ENCODE results near the gene IL1A.

Gene IL1A

GRCh38 chr2:112819081-112819480 lies 34.8 kb upstream of the IL1A start:
- no peak for TF ChIP-seq FOXA1 (IDR thresholded peaks at IDR 0.05)
- no peak for TF ChIP-seq TARDBP (IDR thresholded peaks at IDR 0.05)
- no peak for TF ChIP-seq NFRKB (IDR thresholded peaks at IDR 0.05)
- no peak for TF ChIP-seq L3MBTL2 (conservative IDR thresholded peaks at IDR 0.05)
- no peak for TF ChIP-seq ARNT (IDR thresholded peaks at IDR 0.05)
- TF ChIP-seq FOXK2 (IDR thresholded peaks at IDR 0.05), result no peak
- DNase-seq (ENCODE audit: extremely low spot score), result no peak
- POLR2A ChIA-PET, result no interaction called here
- CTCF ChIA-PET, result interaction anchor here (0.8 kb wide), 2 partner anchors 17 to 123 kb away, joined by 3 read pairs; no protein-coding TSS in a partner anchor

GRCh38 chr2:112818094-112818902 lies 34.0 kb upstream of the IL1A start:
- TF ChIP-seq SP1 (IDR thresholded peaks at IDR 0.05), result no peak
- no peak for TF ChIP-seq BHLHE40 (IDR thresholded peaks at IDR 0.05; ENCODE audit: borderline replicate concordance)
- TF ChIP-seq SUZ12 (IDR thresholded peaks at IDR 0.05), result no peak
- TF ChIP-seq, protein P1, sequence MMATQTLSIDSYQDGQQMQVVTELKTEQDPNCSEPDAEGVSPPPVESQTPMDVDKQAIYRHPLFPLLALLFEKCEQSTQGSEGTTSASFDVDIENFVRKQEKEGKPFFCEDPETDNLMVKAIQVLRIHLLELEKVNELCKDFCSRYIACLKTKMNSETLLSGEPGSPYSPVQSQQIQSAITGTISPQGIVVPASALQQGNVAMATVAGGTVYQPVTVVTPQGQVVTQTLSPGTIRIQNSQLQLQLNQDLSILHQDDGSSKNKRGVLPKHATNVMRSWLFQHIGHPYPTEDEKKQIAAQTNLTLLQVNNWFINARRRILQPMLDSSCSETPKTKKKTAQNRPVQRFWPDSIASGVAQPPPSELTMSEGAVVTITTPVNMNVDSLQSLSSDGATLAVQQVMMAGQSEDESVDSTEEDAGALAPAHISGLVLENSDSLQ (IDR thresholded peaks at IDR 0.05), result no peak
- no peak for DNase-seq (ENCODE audit: extremely low spot score)
- POLR2A ChIA-PET, result no interaction called here
- CTCF ChIA-PET, result no interaction called here

- ChIA-PET POLR2A (no interaction called here), CTCF (interaction anchor here (0.6 kb wide), 1 partner anchor 9 kb away, joined by 3 read pairs; no protein-coding TSS in a partner anchor)
- no peak for DNase-seq (ENCODE audit: extremely low spot score)
- TF ChIP-seq, protein P1 (IDR thresholded peaks at IDR 0.05), result no peak
- TF ChIP-seq ELF4 (IDR thresholded peaks at IDR 0.05), result no peak
- no peak for TF ChIP-seq FOXA1 (IDR thresholded peaks at IDR 0.05)
- no peak for TF ChIP-seq FOXM1 (IDR thresholded peaks at IDR 0.05; ENCODE audit: borderline replicate concordance)
- no peak for TF ChIP-seq L3MBTL2 (conservative IDR thresholded peaks at IDR 0.05)
- TF ChIP-seq SUZ12 (IDR thresholded peaks at IDR 0.05), result no peak
- no peak for TF ChIP-seq ZNF384 (IDR thresholded peaks at IDR 0.05)
- TF ChIP-seq ARNT (IDR thresholded peaks at IDR 0.05), result no peak
- no peak for TF ChIP-seq TARDBP (IDR thresholded peaks at IDR 0.05)
- no peak for TF ChIP-seq BHLHE40 (IDR thresholded peaks at IDR 0.05; ENCODE audit: borderline replicate concordance)
- no peak for TF ChIP-seq SP1 (IDR thresholded peaks at IDR 0.05)
Observed at GRCh38 chr2:112817082-112817689, 32.9 kb upstream of the IL1A start.

DNA sequence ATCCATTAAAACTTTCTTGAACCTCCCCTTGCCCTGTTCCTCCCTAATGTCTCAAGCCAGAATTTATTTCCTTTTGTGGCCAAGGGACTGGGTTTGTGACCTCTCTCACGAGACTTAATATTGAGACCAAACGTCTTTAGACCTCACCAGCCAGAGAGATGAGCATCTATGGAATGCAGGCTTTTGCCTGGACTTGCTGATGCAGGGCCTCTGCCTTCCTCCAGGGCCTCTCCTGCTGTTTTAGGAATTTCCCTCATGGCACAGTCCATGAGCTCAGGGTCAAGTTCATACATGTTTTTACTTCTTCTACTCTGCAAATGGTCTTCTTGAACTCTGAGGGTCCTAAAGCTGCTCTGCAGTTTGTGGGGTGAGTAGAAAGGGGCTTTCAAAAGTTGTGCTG lies 30.0 kb upstream of the IL1A start:
- CTCF ChIA-PET, result no interaction called here
- TF ChIP-seq SUZ12 (IDR thresholded peaks at IDR 0.05), result no peak
- TF ChIP-seq FOXA1 (IDR thresholded peaks at IDR 0.05), result no peak
- TF ChIP-seq CTBP1 (IDR thresholded peaks at IDR 0.05; ENCODE audit: borderline replicate concordance), result no peak
- no peak for TF ChIP-seq TARDBP (IDR thresholded peaks at IDR 0.05)
- no peak for DNase-seq (ENCODE audit: extremely low spot score)
- POLR2A ChIA-PET, result no interaction called here

DNA sequence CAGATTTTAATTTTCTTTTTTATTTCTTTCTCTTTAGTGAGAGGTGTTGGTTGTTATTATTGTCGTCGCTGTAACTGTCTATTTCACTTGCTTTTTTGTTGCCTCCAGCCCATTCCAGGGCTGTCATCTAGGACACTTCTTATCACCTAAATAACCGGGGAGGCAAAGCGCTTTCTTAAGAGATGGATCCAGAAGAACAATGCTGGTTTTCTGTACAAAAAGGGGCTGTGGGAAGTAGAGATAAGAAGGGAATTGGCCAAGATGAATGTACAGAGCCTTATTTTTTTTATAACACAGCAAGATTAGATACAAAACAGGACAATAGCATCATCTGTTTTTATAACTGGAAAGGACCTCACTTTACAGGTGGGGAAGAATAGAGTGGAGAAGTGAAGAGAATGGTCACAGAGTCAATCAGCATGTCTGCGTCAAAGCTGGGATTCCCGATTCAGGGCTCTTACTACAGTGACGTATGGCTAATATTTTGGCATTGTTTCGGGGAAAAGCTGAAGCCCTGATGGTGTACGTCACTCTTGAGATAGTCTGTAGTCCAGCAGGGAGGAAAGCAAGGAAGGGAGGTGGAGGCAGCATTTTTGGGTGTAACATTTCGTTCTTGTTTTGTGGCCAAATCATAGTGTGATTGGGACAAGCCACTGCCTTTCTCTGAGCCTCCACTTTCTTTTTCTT lies 29.1 kb upstream of the IL1A start:
- POLR2A ChIA-PET, result no interaction called here
- CTCF ChIA-PET, result no interaction called here
- DNase-seq (ENCODE audit: extremely low spot score), result no peak
- TF ChIP-seq ARNT (IDR thresholded peaks at IDR 0.05) (no peak), BHLHE40 (IDR thresholded peaks at IDR 0.05; ENCODE audit: borderline replicate concordance) (no peak)

DNA sequence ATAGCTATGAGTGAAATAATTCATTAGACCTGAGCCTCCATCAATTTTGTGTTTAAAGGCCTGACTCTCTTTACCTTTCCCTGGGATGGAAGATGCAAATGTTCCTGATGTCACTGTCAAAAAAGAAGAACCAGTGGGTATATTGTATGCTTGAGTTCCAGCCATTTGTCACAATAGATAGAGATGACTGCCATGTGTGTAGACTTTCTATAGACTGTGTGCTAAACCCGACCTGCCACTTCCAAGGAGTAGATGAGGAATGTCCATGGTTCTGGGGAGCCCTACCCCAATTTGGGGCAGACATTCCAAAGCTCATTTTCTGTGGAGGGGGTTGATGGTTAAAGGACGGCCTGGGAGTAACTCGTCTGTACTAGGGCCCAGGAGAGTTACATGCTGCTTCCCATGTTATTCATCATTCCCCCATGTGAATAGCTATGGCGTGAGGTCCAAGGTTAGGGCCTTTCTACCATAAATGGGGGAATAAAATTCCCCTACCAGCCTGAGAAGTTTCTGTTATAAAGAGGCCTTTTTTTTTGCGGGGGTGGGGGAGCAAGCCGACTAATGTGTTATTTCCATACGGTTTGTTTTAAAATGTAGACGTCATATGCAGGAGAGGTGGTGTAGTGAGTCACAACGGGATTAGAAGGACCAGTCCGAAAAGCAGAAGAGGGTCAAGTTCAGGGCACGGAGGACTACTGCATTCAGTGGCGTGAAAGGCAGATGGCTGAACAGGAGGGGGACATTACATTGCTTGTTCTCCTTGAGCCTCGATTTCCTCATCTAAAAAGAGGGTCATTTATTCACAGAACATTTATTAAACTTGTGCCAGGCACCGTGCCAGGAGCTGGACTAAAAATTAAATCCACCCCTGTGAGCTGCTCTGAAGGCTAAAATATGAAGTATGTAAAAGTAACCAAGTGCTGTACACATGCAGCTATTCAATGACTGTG lies 28.3 kb upstream of the IL1A start:
- TF ChIP-seq ZNF384 (IDR thresholded peaks at IDR 0.05) (no peak), FOXA1 (IDR thresholded peaks at IDR 0.05) (no peak), ARNT (IDR thresholded peaks at IDR 0.05) (no peak), FOXM1 (IDR thresholded peaks at IDR 0.05; ENCODE audit: borderline replicate concordance) (no peak), SUZ12 (IDR thresholded peaks at IDR 0.05) (no peak), HDGF (IDR thresholded peaks at IDR 0.05; ENCODE audit: borderline replicate concordance) (no peak), ELF4 (IDR thresholded peaks at IDR 0.05) (no peak), FOXK2 (IDR thresholded peaks at IDR 0.05) (no peak), LEF1 (IDR thresholded peaks at IDR 0.05; ENCODE audit: borderline replicate concordance) (no peak), NFRKB (IDR thresholded peaks at IDR 0.05) (no peak)
- TF ChIP-seq, protein P1 (IDR thresholded peaks at IDR 0.05), result no peak
- POLR2A ChIA-PET, result no interaction called here
- DNase-seq (ENCODE audit: extremely low spot score), result no peak
- CTCF ChIA-PET, result interaction anchor here (0.5 to 1.1 kb wide), 2 partner anchors 103 to 110 kb away, joined by 3 read pairs; no protein-coding TSS in a partner anchor
